ENCODE results near the gene C20orf204. TPM values are rescaled to one million over a fixed set of nuclear protein-coding genes. Genes with fewer than 3 reads are reported as not detected.

C20orf204 gene
- total and polyA plus RNA-seq, 7 donors: under 0.01 to 1.7 (median 0.41) TPM; not detected in 2

DNA sequence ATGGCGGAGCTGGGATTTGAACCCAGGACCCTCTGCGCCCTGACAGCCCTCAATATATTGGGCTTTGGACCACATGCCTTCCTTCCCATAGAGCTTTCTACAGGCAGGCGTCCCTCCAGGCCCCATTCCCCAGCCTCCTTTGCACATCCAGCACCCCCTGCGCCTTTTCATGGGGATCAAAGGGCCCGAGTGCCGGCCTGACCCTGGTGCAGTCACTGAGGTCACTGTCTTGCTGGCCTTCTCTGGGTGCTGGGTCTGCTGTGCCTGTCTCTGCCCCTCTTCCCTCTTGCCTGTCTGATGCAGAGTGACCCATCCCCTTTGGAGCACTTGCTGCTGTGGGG is 45.6 kb downstream of the C20orf204 start:
- peaks cover 0 to 37% (median 31%) of the 10 kb centered on the region in 4 donors for H3K4me1 ChIP-seq
- intact Hi-C loops (cut with DNase I): loop anchor here (5.0 kb wide), 1 partner anchor 979 kb away; no protein-coding TSS in a partner anchor

GRCh38 chr20:64082126-64082731 is 46.2 kb downstream of the C20orf204 start:
- TF ChIP-seq POLR2AphosphoS5 (IDR thresholded peaks at IDR 0.05) (no peak), EP300 (IDR thresholded peaks at IDR 0.05) (no peak), POLR2A (IDR thresholded peaks at IDR 0.05) (no peak)
- TF ChIP-seq, protein P1, sequence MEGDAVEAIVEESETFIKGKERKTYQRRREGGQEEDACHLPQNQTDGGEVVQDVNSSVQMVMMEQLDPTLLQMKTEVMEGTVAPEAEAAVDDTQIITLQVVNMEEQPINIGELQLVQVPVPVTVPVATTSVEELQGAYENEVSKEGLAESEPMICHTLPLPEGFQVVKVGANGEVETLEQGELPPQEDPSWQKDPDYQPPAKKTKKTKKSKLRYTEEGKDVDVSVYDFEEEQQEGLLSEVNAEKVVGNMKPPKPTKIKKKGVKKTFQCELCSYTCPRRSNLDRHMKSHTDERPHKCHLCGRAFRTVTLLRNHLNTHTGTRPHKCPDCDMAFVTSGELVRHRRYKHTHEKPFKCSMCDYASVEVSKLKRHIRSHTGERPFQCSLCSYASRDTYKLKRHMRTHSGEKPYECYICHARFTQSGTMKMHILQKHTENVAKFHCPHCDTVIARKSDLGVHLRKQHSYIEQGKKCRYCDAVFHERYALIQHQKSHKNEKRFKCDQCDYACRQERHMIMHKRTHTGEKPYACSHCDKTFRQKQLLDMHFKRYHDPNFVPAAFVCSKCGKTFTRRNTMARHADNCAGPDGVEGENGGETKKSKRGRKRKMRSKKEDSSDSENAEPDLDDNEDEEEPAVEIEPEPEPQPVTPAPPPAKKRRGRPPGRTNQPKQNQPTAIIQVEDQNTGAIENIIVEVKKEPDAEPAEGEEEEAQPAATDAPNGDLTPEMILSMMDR (IDR thresholded peaks at IDR 0.05): no peak
- no peak for DNase-seq
- Histone ChIP-seq H3K36me3 (no peaks in the 10 kb centered on the region), H3K4me1 (peaks cover 0 to 37% (median 31%) of the 10 kb centered on the region in 4 donors), H3K27me3 (peaks cover 14 to 38% (median 21%) of the 10 kb centered on the region in 3 donors), H3K4me3 (no peak overlapping the region), H3K27ac (no peak overlapping the region), H3K9me3 (no peaks in the 10 kb centered on the region)
- intact Hi-C loops (cut with DNase I): loop anchor here (5.0 kb wide), 1 partner anchor 980 kb away; no protein-coding TSS in a partner anchor
- WGBS, 2 donors: 11 to 16% methylated on average over 13 of the region's 13 CpGs

More for the DNA sequence above, 45.6 kb downstream of the C20orf204 start:
- Histone ChIP-seq H3K27me3 (peaks cover 14 to 38% (median 21%) of the 10 kb centered on the region in 3 donors), H3K27ac (no peak overlapping the region), H3K4me3 (no peak overlapping the region), H3K36me3 (no peaks in the 10 kb centered on the region), H3K9me3 (no peaks in the 10 kb centered on the region)
- 60 to 87% methylated on average over 6 of the region's 6 CpGs for WGBS, 2 donors
- TF ChIP-seq POLR2A (IDR thresholded peaks at IDR 0.05) (no peak), POLR2AphosphoS5 (IDR thresholded peaks at IDR 0.05) (no peak), EP300 (IDR thresholded peaks at IDR 0.05) (no peak)
- TF ChIP-seq, protein P1 (IDR thresholded peaks at IDR 0.05): no peak
- no peak for DNase-seq

- intact Hi-C loops (cut with DNase I): loop anchor here (1.0 to 5.0 kb wide), 2 partner anchors 37 to 981 kb away; no protein-coding TSS in a partner anchor
- DNase-seq: no peak
- H3K9me3 ChIP-seq: no peaks in the 10 kb centered on the region
- no peak overlapping the region for H3K27ac ChIP-seq
- no peaks in the 10 kb centered on the region for H3K36me3 ChIP-seq
- peaks cover 14 to 38% (median 21%) of the 10 kb centered on the region in 3 donors for H3K27me3 ChIP-seq
- 18 to 19% methylated on average over 13 of the region's 13 CpGs for WGBS, 2 donors
- H3K4me3 ChIP-seq: peak overlapping the region in 2 of 4 donors; percentile 52 to 62
- TF ChIP-seq POLR2AphosphoS5 (IDR thresholded peaks at IDR 0.05) (no peak), POLR2A (IDR thresholded peaks at IDR 0.05) (no peak), EP300 (IDR thresholded peaks at IDR 0.05) (no peak)
- TF ChIP-seq, protein P1 (IDR thresholded peaks at IDR 0.05): no peak
- H3K4me1 ChIP-seq: peaks cover 0 to 37% (median 31%) of the 10 kb centered on the region in 4 donors
These were observed 46.9 kb downstream of the C20orf204 start for GRCh38 chr20:64082820-64083377.

DNA sequence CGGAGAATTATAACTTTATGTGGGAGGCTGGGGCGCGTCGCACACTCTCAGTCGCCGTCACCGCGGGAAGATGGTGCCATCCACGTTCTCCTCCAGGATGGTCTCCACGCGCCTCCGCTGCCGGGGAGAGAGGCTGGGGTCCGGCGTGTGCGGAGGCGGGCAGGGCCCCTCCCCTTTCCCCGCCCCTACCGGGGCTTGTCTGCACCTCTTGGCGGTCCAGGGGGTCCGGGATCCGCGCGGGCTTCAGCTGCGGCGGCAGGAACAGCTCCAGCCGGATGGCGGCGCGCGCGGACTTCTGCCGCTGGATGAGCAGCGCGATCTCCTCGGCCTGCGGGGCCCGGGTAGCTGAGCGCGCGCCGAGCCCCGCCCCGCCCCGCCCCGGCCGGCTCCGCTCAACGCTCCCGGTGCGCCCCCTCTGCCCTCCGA is 47.4 kb downstream of the C20orf204 start:
- DNase-seq: no peak
- H3K27ac ChIP-seq: no peak overlapping the region

More for the DNA sequence above, 47.4 kb downstream of the C20orf204 start:
- H3K36me3 ChIP-seq: no peaks in the 10 kb centered on the region
- H3K4me1 ChIP-seq: peaks cover 0 to 33% (median 29%) of the 10 kb centered on the region in 4 donors
- H3K4me3 ChIP-seq: peak overlapping the region; percentile 16 to 62 (median 46)
- TF ChIP-seq POLR2AphosphoS5 (IDR thresholded peaks at IDR 0.05): no peak
- TF ChIP-seq, protein P1 (IDR thresholded peaks at IDR 0.05): peak in 2 of 4 experiments; percentile 42 to 68
- intact Hi-C loops (cut with DNase I): loop anchor here (1.0 to 5.0 kb wide), 2 partner anchors 37 to 981 kb away; no protein-coding TSS in a partner anchor
- H3K27me3 ChIP-seq: peaks cover 14 to 38% (median 21%) of the 10 kb centered on the region in 3 donors
- no peaks in the 10 kb centered on the region for H3K9me3 ChIP-seq
- WGBS, 2 donors: 1% methylated on average over 52 of the region's 52 CpGs

Data from sigmoid colon (tissue), 7 donors.